IPS-11a (cell line): ENCODE results near the gene HSD17B1.
"Not testable (repeated sequence)": the region's sequence is repeated elsewhere in the genome, so short reads cannot be mapped to it uniquely, and the experiment has no call there.

Source experiments
- H3K4me3 ChIP-seq: one replicate; pipeline ENCODE4 v1.5.1; 2013; ENCODE audit warnings: low read depth, low read length, control low read depth

The HSD17B1 gene

GRCh38 chr17:42522798-42523278 is 29.9 kb upstream of the HSD17B1 start:
- H3K4me3 ChIP-seq: no peak overlapping the region

DNA sequence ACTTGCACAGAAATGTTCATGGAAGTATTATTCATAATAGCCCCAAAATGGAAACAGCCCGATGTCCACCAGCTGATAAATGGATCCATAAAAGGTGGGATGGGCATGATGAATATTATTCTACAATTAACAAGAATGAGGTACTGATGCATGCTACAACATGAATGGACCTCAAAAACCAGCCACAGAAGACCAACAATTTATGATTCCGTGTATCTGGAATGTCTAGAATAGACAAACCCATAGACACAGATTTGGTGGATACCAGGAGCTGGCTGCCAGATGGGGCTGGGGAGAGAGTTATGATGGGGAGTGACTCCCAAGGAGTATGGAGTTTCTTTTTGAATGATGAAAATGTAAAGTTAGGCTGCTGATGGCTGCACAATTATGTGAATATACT is 27.5 kb upstream of the HSD17B1 start:
- no peak overlapping the region for H3K4me3 ChIP-seq

DNA sequence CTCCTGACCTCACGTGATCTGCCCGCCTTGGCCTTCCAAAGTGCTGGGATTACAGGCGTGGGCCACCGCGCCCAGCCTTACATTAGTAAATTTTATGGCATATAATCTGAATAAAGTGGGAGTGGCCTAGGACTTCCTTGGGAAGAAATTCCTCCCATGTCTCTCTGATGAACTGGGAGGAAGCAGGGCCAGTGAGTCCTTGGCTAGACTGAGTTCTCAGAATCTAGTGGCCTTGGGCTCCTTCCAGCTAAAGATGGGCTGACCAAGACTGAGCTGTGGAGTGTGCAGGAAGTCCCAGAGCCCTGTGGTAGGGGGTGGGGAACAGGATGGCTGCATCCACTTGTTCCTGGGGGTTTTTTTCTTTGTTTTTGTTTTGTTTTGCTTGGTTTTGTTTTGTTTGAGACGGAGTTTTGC is 26.7 kb upstream of the HSD17B1 start:
- no peak overlapping the region for H3K4me3 ChIP-seq

GRCh38 chr17:42527932-42528331 is 24.8 kb upstream of the HSD17B1 start:
- no peak overlapping the region for H3K4me3 ChIP-seq

DNA sequence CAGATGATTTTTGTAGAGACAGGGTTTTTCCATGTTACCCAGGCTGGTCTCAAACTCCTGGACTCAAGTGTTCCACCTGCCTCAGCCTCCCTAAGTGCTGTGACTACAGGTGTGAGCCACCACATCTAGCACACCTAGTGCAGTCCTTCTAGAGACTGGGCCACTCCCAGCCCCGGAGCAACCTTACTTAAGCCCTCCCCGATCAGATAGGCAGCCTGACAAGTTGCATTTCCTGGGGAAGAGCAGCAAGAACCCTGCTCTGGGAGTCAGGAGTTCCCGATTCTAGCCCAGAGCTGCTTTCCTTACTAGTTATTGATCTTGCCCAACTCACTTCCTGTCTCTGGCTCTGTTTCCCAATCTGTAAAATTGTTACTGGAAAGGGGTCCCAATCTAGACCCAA is 23.7 kb upstream of the HSD17B1 start:
- H3K4me3 ChIP-seq: no peak overlapping the region

DNA sequence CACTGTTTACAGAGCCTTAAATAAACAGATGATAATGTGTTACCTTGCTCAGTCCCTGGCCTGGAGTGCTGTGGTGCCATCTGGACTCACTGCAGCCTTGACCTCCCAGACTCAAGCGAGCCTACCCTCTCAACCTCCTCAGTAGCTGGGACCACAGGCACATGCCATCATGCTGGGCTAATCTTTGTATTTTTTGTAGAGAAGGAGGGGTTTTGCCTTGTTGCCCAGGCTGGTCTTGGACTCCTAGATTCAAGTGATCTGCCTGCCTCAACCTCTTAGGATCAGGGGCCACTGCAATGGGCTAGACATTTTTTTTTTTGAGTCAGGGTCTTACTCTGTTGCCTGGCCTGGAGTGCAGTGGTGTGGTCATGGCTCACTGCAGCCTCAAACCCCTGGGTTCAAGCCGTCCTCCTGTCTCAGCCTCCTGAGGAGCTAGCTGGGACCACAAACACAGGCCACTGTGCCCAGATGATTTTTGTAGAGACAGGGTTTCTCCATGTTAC is 21.7 kb upstream of the HSD17B1 start:
- no peak overlapping the region for H3K4me3 ChIP-seq

GRCh38 chr17:42531455-42532354 is 21.0 kb upstream of the HSD17B1 start:
- H3K4me3 ChIP-seq: peak overlapping the region; percentile 13

DNA sequence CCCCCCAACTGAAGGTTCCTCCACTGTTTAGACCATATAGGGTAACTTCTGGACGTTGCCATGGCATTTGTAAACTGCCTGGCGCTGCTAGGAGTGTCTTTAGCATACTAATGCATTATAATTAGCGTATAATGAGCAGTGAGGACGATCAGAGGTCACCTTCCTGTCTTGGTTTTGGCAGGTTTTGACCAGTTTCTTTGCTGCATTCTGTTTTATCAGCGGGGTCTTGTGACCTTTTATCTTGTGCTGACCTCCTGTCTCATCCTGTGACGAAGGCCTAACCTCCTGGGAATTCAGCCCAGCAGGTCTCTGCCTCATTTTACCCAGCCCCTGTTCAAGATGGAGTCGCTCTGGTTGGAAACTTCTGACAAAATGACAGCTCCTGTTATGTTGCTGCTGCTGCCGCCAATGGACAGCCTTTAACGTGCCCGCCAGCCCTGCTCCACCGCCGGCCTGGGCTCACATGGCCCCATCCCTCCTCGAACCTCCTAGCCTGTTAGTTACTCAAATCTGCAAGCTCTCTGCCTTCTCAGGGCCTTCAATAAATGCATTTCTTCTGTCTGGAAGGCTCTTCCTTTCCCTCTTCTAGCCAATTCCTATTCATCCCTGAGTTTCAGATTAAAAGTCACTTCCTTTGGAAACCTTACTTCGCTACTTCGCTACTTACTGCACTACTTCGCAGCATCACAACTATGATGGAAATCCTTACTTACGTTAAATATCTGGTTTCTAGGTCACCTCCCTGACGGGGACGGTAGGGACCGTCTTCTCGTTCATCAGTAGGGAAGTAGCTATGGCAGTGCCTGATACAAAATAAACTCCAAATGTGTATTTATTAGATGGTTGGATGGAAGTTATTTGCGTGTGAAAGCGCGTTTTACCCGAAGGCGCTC is 17.3 kb upstream of the HSD17B1 start:
- H3K4me3 ChIP-seq: peak overlapping the region; percentile 52

- peak within 1 kb of the TSS; percentile 52 for H3K4me3 ChIP-seq
Observed at GRCh38 chr17:42536048-42536371, 16.7 kb upstream of the HSD17B1 start, which contains the start of gene NAGLU. TSS of gene NAGLU (plus strand) at chr17:42536241. CDS start at chr17:42536273, 32 bp downstream.

DNA sequence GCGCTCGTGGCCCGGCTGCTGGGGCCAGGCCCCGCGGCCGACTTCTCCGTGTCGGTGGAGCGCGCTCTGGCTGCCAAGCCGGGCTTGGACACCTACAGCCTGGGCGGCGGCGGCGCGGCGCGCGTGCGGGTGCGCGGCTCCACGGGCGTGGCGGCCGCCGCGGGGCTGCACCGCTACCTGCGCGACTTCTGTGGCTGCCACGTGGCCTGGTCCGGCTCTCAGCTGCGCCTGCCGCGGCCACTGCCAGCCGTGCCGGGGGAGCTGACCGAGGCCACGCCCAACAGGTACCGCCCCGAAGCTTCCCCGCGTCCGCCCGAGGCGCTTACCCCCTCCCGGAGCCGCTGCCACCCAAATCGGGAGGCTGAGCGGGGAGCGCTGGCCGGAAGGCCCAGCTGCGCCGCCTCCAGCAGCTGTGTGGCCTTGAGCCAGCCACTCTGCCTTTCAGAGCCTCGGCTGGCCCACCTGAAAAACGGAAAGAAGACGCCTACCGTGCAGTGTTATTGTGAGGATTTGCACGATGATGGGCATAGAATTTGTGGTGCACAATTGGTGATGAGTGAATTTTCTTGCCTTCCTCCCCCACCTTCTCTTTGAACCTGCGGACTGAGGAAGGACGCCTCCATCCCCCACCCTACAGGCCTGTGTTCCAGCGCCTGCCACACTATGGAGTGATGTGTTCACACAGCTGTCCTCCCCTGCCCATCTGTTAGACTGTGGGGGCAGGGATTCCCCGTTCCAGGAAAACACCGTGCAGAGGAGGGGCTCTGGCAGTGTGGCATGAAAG is 16.2 kb upstream of the HSD17B1 start:
- peak overlapping the region; percentile 52 for H3K4me3 ChIP-seq

DNA sequence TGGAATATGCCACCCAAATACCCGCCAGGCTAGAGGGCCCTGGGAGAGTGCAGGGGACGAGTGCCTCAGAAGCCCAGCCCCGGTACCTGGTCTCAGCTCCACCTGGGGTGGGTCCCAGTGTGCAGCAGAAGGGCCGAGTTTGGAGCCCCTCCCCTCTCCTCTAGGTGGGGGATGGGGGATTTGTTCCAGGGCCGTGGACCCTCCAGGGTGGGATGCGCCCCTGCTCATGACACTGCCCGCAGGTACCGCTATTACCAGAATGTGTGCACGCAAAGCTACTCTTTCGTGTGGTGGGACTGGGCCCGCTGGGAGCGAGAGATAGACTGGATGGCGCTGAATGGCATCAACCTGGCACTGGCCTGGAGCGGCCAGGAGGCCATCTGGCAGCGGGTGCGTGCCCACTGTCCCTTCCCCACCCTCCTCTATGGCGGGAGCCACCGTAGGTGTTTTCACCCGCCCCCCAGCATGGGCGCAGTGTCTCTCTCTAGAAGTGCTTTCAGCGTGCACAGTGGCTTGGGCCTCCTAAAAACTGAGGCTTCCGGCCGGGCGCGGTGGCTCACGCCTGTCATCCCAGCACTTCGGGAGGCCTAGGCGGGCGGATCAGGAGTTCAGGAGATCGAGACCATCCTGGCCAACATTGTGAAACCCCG is 15.4 kb upstream of the HSD17B1 start:
- H3K4me3 ChIP-seq: peak overlapping the region; percentile 52

GRCh38 chr17:42537826-42538451 is 14.8 kb upstream of the HSD17B1 start:
- H3K4me3 ChIP-seq: no peak overlapping the region

DNA sequence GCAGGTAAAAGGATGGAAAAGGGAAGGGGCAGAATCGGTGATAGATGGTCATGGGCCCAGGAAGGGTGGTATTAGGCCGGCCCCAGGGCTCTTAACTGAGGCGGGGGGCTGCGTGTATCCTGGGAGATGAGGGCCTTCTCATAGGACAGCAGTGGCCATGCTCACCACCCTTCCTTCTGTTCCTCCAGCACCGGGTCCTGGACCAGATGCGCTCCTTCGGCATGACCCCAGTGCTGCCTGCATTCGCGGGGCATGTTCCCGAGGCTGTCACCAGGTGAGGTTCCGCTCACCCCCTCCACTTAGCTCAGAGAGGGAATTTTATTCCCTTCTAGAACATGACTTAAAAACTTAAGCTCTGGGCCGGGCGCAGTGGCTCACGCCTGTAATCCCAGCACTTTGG is 14.2 kb upstream of the HSD17B1 start:
- H3K4me3 ChIP-seq: no peak overlapping the region

DNA sequence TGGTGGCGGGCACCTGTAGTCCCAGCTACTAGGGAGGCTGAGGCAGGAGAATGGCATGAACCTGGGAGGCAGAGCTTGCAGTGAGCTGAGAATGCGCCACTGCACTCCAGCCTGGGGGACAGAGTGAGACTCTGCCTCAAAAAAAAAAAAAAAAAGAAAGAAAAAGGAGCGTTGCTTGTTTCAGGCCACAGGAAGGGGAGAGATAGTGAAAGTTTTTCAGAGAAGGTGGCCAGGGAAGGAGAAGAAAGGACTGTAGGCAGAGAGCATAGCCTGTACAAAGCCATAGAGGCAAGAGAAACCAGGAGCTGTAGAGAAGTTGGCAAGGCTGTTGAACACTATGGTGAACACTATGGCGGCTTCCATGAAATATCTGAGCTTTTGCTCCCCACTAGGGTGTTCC is 12.2 kb upstream of the HSD17B1 start:
- H3K4me3 ChIP-seq: not testable (repeated sequence)

DNA sequence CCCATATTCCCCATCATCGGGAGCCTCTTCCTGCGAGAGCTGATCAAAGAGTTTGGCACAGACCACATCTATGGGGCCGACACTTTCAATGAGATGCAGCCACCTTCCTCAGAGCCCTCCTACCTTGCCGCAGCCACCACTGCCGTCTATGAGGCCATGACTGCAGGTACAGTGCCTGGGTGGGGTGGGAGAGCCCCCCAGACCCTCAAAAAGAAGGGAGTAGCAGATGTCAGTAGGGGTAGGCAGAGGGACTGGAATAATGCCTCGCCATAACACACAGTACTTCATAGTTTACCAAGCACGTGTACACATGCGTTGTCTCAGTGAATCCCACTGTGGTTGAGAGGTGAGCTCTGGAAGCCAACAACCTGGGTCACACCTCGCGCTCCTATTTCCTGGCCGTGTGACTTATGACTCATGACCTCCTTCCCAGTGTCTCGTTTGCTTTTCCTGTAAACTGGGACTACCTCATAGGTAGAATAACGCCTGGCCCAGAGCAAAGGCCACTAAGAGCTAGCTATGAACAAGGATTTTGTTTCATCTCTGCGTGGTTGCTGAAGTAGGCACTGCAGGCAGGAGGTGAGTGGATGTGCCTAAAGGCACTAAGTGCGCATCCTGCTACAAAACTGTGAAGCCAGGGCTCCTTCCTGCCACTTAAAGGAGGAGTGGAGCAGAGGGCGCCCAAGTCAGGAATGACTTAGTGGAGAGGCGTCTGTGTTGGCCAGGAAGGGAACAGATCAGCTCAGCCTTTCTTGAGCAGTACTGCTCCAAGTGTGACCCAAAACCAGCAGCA is 11.5 kb upstream of the HSD17B1 start:
- H3K4me3 ChIP-seq: no peak overlapping the region

GRCh38 chr17:42543190-42544079 is 9.3 kb upstream of the HSD17B1 start:
- H3K4me3 ChIP-seq: no peak overlapping the region

DNA sequence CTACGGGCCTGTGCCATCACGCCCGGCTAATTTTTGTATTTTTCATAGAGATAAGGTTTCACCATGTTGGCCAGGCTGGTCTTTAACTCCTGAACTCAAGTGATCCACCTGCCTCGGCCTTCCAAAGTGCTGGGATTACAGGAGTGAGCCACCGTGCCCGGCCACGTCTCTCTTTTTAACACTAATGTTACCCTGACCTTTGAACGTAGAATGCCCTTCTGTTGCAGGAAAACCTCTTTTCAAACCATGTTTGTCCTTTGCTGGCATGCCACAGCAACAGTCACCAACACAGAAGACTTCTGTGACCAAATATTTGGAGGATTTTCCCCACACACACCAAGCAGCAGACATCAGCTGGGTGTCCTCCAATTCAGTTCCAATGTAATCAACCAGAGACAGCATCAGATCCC is 7.8 kb upstream of the HSD17B1 start:
- no peak overlapping the region for H3K4me3 ChIP-seq
